Measurements from ENCODE around the gene PRTFDC1. TPM values are rescaled to one million over a fixed set of nuclear protein-coding genes. Genes with fewer than 3 reads are reported as not detected.
A peak's percentile ranks its signal among the peaks of the same experiment; 100 is the strongest.
"Not testable (repeated sequence)": the region's sequence is repeated elsewhere in the genome, so short reads cannot be mapped to it uniquely, and the experiment has no call there.

The PRTFDC1 gene
- total RNA-seq, 1 experiment from 2014 or later: 22.7 TPM

DNA sequence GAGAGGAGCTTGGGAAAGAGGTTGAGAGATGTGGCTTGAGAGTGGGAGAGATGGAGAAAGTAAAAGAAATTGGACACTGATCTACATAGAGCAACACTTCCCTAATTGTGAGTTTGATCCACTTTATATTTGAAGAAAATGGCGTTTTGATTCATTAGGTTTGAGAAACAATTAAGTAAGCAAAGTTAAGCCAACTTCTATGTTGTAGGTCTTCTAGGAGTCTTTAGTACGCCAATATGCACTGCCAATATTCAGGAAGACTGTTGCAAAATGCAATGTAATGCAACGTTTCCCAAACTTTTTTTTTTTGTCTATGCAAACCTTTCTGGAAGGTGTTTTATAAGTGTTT is 7.0 kb upstream of the PRTFDC1 start:
- TF ChIP-seq, protein P1, sequence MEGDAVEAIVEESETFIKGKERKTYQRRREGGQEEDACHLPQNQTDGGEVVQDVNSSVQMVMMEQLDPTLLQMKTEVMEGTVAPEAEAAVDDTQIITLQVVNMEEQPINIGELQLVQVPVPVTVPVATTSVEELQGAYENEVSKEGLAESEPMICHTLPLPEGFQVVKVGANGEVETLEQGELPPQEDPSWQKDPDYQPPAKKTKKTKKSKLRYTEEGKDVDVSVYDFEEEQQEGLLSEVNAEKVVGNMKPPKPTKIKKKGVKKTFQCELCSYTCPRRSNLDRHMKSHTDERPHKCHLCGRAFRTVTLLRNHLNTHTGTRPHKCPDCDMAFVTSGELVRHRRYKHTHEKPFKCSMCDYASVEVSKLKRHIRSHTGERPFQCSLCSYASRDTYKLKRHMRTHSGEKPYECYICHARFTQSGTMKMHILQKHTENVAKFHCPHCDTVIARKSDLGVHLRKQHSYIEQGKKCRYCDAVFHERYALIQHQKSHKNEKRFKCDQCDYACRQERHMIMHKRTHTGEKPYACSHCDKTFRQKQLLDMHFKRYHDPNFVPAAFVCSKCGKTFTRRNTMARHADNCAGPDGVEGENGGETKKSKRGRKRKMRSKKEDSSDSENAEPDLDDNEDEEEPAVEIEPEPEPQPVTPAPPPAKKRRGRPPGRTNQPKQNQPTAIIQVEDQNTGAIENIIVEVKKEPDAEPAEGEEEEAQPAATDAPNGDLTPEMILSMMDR (IDR thresholded peaks at IDR 0.05; ENCODE audit: unreplicated experiment): no peak
- Mint-ChIP-seq H3K27ac (ENCODE audit: unreplicated experiment) (no peak overlapping the region), H3K9me3 (ENCODE audit: low read depth, unreplicated experiment) (peaks cover 2% of the 10 kb centered on the region), H3K36me3 (ENCODE audit: insufficient read depth, unreplicated experiment) (no peaks in the 10 kb centered on the region), H3K4me1 (ENCODE audit: low read depth, unreplicated experiment) (peaks cover 22% of the 10 kb centered on the region), H3K27me3 (ENCODE audit: unreplicated experiment) (no peaks in the 10 kb centered on the region), H3K4me3 (ENCODE audit: low read depth, unreplicated experiment) (no peak overlapping the region)
- intact Hi-C loops (cut with micrococcal nuclease; ENCODE audit: unreplicated experiment): no loop called here
- CTCF ChIA-PET: interaction anchor here (0.7 kb wide), 1 partner anchor 1551 kb away, joined by 3 read pairs; no protein-coding TSS in a partner anchor
- no TSS peak for BruUV-seq (replicated peaks)
- DNase-seq: no peak

DNA sequence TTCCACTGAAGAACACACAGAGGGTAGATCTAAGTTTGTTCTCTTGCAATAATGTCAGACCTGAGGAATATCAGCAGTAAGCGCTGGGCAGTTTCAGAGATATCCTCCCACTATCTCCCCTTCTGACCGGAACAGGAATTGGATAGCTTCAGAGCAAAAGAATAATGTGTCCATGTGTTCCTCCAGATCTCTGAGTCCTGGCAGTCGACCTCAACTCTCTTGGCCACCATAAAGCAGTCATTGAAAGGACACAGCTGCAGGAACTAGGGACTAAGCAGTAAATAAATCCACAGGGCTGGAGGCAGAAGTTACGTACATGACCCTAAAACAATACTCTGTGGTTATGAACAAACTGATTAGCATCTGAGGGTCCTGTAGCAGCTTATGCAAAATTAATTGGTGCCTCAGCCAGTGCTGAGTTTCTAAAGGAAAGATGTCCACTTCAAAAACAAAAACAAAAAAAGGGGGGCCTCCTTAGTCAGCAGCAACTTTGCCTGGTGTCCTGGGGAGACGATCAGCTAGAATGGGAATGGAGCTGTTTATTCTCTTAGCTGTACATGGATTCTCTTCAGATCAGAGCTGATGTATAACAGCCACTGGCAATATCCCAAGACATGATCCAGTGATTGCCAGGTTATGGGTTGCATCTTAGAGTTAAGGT is 6.4 kb upstream of the PRTFDC1 start:
- Mint-ChIP-seq H3K36me3 (ENCODE audit: insufficient read depth, unreplicated experiment) (no peaks in the 10 kb centered on the region), H3K27ac (ENCODE audit: unreplicated experiment) (no peak overlapping the region), H3K9me3 (ENCODE audit: low read depth, unreplicated experiment) (peaks cover 2% of the 10 kb centered on the region), H3K27me3 (ENCODE audit: unreplicated experiment) (no peaks in the 10 kb centered on the region), H3K4me1 (ENCODE audit: low read depth, unreplicated experiment) (peaks cover 27% of the 10 kb centered on the region), H3K4me3 (ENCODE audit: low read depth, unreplicated experiment) (no peak overlapping the region)
- no peak for DNase-seq
- TF ChIP-seq, protein P1 (IDR thresholded peaks at IDR 0.05; ENCODE audit: unreplicated experiment): no peak
- intact Hi-C loops (cut with micrococcal nuclease; ENCODE audit: unreplicated experiment): no loop called here
- CTCF ChIA-PET: interaction anchor here (0.7 kb wide), 1 partner anchor 1552 kb away, joined by 3 read pairs; no protein-coding TSS in a partner anchor
- no TSS peak for BruUV-seq (replicated peaks)

DNA sequence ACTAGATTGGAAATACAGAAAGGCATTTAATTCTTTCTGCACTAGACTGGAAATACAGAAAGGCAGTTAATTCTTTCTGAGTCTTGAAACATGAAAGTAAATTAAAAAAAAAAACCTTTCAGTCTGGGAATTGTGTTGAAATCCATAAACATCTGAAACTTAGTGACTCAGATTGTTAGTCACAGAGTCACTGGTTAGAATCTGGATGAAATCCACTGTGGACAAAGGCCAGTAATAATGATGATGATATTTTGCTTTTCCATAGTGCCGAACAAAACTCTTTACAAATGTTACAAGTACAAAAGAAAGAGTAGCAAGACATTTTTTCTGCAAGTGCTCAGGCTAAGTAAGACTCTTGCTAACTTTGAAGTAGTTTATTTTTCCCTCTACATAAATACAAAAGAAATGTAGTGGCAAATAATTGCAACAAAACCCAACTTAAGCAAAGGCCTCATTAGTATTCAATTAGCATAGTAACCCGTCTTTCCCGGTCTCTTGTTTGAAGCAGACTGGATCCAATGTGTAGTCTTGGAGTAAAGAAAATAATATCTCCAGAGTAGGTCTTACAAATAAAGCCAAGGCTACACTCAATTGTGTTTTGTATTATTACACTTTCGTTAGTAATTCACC is 5.8 kb upstream of the PRTFDC1 start:
- DNase-seq: no peak
- H3K4me3 Mint-ChIP-seq (ENCODE audit: low read depth, unreplicated experiment): no peak overlapping the region
- CTCF ChIA-PET: no interaction called here
- no TSS peak for BruUV-seq (replicated peaks)
- intact Hi-C loops (cut with micrococcal nuclease; ENCODE audit: unreplicated experiment): no loop called here
- no peaks in the 10 kb centered on the region for H3K27me3 Mint-ChIP-seq (ENCODE audit: unreplicated experiment)
- H3K27ac Mint-ChIP-seq (ENCODE audit: unreplicated experiment): no peak overlapping the region
- peaks cover 2% of the 10 kb centered on the region for H3K9me3 Mint-ChIP-seq (ENCODE audit: low read depth, unreplicated experiment)
- H3K36me3 Mint-ChIP-seq (ENCODE audit: insufficient read depth, unreplicated experiment): peaks cover 5% of the 10 kb centered on the region
- H3K4me1 Mint-ChIP-seq (ENCODE audit: low read depth, unreplicated experiment): peaks cover 34% of the 10 kb centered on the region
- TF ChIP-seq, protein P1 (IDR thresholded peaks at IDR 0.05; ENCODE audit: unreplicated experiment): no peak

DNA sequence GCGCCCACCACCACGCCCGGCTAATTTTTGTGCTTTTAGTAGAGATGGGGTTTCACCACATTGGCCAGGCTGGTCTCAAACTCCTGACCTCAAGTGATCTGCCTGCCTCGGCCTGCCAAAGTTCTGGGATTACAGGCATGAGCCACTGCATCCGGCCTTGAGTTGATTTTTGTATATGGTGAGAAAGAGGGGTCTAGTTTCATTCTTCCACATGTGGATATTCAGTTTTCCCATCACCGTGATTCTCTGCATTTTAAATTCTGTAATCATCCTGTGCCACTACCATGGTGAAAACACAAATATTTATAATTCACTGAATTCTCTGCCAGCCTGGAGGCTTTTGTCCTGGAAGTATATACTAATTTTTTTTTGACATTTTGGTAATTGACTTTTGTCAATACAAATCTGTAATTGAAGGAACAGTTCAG is 5.2 kb upstream of the PRTFDC1 start:
- H3K4me3 Mint-ChIP-seq (ENCODE audit: low read depth, unreplicated experiment); H3K27me3 Mint-ChIP-seq (ENCODE audit: unreplicated experiment); DNase-seq; BruUV-seq (replicated peaks); CTCF ChIA-PET; intact Hi-C loops (cut with micrococcal nuclease; ENCODE audit: unreplicated experiment); H3K9me3 Mint-ChIP-seq (ENCODE audit: low read depth, unreplicated experiment); H3K27ac Mint-ChIP-seq (ENCODE audit: unreplicated experiment): not testable (repeated sequence)
- H3K4me1 Mint-ChIP-seq (ENCODE audit: low read depth, unreplicated experiment): peaks cover 32% of the 10 kb centered on the region
- peaks cover 11% of the 10 kb centered on the region for H3K36me3 Mint-ChIP-seq (ENCODE audit: insufficient read depth, unreplicated experiment)

DNA sequence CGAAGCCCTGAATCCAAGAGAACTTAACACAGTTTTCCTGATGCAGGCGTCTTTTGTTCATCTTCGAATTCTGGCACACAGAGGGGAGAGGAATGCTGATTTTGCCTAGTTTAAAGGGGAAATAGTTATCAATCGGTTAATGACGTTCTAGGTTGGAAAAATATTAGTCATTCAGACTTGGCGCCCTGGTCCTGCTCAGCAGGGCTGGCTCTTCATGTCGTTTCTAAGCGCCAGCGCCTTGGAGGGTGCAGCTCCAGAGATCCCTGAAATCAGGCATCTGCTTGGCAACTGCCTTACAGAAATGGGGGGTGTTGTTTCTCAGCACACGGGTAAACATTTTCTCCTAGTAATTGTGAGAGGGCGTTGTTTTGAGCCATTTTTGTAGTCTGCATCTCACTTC is 1.3 kb upstream of the PRTFDC1 start:
- TF ChIP-seq, protein P1 (IDR thresholded peaks at IDR 0.05; ENCODE audit: unreplicated experiment): no peak
- Mint-ChIP-seq H3K9me3 (ENCODE audit: low read depth, unreplicated experiment) (peaks cover 4% of the 10 kb centered on the region), H3K27me3 (ENCODE audit: unreplicated experiment) (no peaks in the 10 kb centered on the region), H3K36me3 (ENCODE audit: insufficient read depth, unreplicated experiment) (peaks cover 20% of the 10 kb centered on the region), H3K4me1 (ENCODE audit: low read depth, unreplicated experiment) (peaks cover 43% of the 10 kb centered on the region), H3K4me3 (ENCODE audit: low read depth, unreplicated experiment) (peak overlapping the region; percentile 67), H3K27ac (ENCODE audit: unreplicated experiment) (peak overlapping the region; percentile 88)
- CTCF ChIA-PET: interaction anchor here (0.6 to 1.5 kb wide), 3 partner anchors 9 to 30 kb away, joined by 3 to 7 read pairs (median 4); no protein-coding TSS in a partner anchor
- intact Hi-C loops (cut with micrococcal nuclease; ENCODE audit: unreplicated experiment): loop anchor here (5.0 kb wide), 2 partner anchors 231 to 246 kb away; partner anchors contain the start of gene ARHGAP21
- TSS peak; percentile 53 for BruUV-seq (replicated peaks)
- DNase-seq: no peak
